ENCODE results near the gene HSPB1.
"Not testable (repeated sequence)": the region's sequence is repeated elsewhere in the genome, so short reads cannot be mapped to it uniquely, and the experiment has no call there.

Gene HSPB1

DNA sequence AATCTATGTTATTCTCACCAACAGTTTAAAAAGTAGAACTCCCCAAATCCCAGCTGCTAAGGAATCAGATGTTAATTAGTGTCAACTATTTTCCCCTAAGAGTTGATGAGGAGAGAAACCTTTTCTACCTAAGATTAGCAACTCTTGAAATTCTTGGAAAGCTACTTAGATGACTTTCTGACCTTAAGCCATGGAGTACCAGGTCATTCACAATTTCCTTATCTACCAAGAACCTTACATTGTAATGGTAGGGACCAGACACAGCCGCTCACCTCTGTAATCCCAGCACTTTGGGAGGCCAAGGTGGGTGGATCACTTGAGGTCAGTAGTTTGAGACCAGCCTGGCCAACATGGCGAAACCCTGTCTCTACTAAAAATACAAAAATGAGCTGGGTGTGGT is 32.9 kb downstream of the HSPB1 start:
- not testable (repeated sequence) for DNase-seq

DNA sequence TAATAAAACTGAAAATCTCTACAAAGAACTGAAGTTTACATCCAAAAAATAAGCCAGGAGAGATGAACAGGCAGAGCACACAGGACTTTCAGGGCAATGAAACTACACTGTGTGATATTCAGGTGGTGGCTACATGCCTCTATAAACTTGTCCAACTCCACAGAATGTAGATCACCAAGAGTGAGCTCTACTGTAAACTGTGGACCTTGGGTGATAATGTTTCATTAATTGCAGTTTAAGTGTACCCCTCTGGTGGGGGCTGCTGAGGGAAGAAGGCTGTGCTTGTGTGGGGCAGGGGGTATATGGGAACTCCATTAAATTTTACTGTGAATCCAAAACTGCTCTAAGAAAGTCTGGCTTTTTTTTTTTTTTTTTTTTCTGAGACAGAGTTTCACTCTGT is 33.6 kb downstream of the HSPB1 start:
- no peak for DNase-seq

DNA sequence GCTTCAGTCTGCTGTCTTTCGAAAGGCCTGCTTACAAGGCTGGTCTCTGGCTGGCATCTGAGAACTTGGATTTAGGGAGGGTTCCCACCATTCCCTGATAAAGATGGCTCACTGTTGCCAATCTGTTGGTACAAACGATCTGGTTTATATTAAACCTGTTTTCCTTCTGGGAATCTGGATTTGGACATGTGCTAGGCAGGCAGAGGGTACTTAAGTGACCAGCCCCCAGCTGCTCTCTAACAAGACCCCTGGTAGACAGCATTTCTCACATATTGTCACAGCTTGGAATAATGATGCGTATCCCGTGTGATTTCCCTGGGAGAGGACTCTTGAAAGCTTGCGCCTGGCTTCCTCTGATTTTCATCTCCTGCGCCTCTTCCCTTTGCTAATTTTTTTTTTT is 34.7 kb downstream of the HSPB1 start:
- DNase-seq = no peak

DNA sequence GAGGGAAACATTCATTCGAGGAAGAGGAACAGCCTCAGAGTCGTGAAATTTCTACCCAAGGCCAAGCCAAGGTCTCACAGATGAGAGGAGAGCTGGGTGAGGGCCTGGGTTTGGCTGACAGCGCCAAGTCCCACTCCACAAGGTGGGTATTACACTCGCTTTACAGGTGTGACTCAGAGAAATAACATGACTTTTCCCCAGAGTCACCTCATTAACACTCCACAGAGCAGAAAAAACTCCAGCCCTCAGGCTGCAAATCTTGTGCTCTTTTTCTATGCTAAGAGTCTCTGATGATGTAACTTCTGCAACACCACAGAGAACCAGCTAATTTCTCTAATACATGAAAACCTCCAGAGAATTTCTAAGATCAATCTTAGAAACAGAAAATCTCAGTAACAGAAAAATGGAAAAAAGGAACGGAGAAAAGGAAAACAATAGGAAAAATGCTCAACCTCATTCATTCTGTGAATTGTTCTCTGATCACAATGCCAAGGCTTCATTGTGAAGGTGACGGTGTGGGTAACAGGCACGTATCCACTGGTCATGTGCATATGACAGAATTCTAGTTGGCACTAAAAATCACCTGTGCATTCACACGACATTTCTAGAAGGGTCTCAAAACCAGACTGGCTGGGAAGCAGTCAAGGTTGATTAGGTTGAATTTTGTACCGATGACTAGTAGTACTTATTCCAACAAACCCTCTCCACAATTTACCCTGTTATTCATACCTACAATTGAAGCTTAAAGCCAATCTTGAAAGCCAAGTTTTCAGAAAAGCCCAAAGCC is 36.0 kb downstream of the HSPB1 start:
- no peak for DNase-seq

DNA sequence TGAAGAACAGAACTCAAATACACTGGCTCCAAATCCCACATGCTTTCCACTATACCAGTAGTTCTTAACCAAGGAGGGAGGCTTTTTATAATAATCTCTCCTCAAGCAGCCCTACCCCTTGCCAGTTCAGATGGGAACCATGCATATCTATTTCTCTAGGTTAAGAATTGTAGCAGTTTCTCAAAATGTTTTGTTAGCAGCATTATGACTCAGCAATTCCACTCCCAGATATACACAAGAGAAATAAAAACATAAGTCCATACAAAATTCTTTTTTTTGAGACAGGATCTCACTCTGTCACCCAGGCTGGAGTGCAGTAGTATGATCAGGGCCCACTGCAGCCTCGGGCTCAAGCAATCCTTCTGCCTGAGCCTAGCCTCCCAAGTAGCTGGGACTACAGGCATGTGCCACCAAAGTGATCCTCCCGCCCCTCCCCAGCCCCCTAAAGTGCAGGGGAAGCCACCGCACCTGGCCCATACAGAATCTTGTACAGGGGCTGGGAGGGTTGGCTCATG is 38.2 kb downstream of the HSPB1 start:
- peak; percentile 46 for DNase-seq

DNA sequence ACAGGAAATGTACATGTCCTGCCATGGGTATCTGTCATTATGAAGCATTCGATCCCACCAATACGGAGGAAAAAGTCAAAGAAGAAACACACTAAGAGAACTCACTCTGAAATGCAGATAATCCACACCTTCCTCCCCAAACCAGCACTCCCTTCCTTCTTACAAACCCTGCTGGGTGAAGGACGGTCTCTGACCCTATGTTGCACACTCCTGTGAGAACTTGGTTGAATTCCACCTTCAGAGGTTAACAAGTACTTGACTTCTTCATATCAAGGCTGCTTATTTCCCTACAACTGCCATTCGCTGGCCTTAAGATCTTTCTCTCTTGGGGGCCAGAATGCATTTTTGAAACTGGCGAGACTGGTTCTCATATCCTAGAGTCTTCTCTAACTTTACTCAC is 39.7 kb downstream of the HSPB1 start:
- DNase-seq = no peak

DNA sequence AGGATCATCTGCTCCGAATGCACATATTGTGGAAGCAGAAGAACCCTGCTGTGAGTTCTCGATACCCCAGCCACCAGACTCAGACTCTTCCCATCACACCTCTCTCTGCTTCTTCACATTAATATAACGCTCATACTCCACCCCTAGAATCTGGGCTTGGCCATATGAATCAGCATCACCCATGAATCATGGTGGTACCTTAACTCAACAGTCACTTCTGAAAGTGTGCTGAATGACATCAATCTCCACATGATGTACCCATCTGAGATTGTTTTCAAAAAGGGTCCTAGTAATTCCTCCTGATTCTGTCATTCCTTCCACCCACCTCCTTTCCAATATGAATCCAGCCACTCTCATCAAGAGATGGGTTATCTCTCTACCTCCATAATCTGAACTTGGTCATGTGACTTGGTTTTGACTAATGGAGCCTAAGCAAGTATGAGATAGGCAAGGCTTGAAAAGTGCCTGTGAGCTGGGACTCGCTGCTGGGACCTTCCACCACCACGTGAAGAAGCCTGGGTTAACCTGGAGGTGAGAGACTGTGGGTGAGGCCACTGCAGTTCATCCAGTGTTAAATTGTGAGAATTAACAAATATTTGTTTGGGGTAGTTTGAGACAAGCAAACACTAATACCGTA is 40.9 kb downstream of the HSPB1 start:
- DNase-seq = no peak

DNA sequence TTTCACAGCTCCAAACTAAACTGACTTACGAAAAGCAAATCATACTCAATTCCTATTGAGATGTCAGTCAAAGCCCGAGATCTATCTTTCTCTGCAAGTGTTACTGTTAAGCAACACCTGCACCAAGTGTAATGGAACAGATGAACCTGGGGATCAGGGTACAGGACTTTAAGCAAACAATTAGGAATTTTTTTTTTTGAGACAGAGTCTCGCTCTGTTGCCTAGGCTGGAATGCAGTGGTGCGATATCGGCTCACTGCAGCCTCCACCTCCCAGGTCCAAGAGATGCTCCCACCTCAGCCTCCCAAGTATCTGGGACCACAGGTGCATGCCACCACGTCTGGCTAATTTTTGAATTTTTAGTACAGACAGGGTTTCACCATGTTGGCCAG is 41.5 kb downstream of the HSPB1 start:
- DNase-seq = no peak

DNA sequence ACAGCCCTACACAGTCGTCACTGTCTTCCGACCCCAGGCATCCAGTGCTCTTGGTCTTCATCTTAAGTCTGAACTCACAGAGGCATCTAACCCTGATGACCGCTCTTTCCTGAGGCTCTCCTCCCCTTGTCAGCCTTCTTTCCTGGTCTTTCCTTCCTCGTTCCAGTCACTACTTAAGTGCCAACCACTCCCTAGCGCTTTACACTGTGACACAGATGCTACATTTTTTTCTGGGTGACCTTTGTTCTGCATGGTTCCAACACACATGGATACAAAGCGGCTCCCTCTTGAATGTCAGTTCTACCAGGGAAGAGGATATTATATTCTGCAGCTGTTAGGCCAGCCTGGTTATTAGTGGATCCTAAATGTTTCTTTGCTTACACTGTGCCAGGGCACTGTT is 43.6 kb downstream of the HSPB1 start:
- DNase-seq = no peak

DNA sequence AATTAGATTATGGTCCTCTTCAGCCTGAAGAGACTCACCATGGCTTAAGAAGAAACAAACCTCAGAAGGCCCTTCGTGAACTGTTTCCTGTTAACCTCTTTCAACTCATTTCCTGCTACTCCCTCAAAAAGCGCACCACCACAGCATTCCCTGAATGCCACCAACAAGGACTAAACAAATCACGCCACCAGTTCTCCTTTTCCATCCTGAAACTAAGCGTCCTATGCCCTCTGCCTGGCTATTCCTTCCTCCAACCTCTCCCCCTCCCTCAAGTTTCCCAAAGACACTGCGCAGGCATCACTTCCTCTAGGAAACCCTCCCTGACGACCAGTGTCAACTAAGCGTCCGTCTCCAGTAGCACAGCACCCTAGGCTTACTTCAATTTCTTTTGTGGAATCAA is 44.3 kb downstream of the HSPB1 start:
- DNase-seq = no peak

DNA sequence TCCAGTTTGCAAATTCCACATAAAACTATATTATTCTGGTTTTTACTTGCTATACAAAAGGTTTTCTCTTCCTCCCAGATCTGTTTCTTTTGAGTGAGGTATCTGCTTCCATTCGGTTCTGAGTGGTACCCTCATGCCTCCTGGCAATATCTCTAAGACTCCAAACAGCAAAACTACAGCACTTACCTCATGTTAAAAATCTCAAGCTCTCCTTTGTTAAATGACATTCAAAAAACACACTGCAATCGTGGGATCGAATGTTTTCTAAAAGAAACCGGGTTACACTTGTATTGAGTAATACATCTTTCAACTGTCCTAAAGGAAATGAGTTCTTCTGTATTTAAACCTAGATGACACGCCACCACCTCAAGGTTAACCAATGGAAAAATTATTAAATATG is 45.2 kb downstream of the HSPB1 start:
- no peak for DNase-seq

DNA sequence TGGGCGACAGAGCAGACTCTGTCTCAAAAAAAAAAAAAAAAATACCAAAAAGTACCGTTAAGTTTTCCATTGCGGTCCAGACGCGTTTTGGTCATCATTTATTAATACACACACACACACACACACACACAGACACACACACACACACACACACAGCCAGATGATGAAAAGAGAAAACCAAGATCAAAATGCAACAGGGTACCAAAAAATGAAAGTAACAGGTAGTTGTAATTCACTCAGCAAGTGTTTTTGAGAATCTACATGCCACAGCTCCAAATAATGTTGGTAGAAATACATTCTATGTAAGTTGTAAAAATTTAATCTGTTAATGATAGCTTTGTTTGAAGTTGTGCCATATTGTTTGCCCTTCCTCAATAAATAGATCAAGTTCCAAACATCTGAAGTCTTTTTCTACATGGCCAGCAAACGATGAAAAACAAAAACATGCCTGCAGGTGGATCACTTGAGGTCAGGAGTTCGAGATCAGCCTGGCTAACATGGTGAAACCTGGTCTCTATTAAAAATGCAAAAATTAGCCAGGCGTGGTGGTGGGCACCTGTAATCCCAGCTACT is 46.9 kb downstream of the HSPB1 start:
- no peak for DNase-seq

DNA sequence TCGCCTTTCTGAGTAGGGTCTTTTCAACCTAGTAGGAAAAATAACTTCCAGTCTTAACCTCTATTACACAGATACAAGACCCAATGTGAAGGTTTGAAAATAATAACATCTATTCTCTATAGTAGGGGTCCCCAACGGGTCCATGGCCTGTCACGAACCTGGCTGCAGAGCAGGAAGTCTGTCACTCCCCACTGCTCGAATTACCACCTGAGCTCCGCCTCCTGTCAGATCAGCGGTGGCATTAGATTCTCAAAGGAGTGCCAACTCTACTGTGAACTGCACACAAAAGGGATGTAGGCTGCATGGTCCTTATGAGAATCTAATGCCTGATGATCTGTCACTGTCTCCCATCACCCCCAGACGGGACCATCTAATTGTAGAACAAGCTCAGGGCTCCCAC is 48.9 kb downstream of the HSPB1 start:
- DNase-seq = no peak

DNA sequence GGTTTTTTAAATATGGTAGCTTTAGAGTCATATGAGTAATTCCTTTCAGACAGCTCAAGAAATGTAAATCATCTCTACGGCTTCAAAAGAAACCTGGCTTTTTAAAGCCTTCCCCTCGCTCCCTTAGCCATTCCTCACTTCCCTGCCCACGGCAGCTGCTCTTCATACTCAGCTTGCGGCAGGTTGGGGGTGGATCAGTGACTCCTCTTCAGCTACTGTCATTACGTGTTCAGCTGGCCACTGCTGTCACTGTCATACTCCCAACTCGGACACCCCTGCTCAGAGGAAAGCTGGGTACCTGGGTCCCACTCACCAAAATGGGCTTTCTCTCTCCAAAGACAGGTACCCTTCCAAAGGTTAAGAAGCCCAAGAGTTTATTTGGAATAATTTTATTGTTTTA is 49.7 kb downstream of the HSPB1 start:
- DNase-seq = peak; percentile 70

DNA sequence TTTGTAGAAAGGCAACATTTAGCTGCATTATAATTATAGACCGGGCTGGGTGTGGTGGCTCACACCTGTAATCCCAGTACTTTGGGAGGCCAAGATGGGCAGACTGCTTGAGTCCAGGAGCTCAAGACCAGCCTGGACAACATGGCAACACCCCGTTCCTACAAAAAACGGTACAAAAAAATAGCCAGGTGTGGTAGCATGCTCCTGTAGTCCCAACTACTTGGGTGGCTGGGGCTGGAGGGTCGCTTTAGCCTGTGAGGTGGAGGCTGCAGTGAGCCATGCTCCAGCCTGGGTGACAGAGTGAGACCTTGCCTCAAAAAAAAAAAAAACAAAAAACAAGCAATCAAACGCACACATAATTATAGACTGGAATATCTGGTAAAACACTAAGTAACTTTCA is 51.3 kb downstream of the HSPB1 start:
- DNase-seq = no peak
